OCI-LY3 (cell line): Measurements from ENCODE around the gene STIM2.
"Not testable (repeated sequence)": the region's sequence is repeated elsewhere in the genome, so short reads cannot be mapped to it uniquely, and the experiment has no call there.

Experiments
- H2AFZ ChIP-seq: fragments of 200-600, 300-600 bp; shearing (Covaris generic); 2 replicates; pipeline ENCODE4 v1.6.0; 2014; ENCODE audit warnings: antibody characterized with exemption, low read depth, low read length
- H3K27ac ChIP-seq: fragments of 200-600, 300-600 bp; sonication (generic); 2 replicates; pipeline ENCODE4 v1.5.1; 2014; ENCODE audit warnings: mild to moderate bottlenecking, low read length, moderate library complexity, mixed read lengths
- H3K27me3 ChIP-seq: fragments of 200-600, 300-600 bp; sonication (generic); 2 replicates; pipeline ENCODE4 v1.6.1; 2014; ENCODE audit warnings: low read depth, low read length, mixed read lengths
- H3K36me3 ChIP-seq: fragments of 200-600, 300-600 bp; sonication (generic); replicated peaks from 2 replicates; pipeline ENCODE3; 2014; ENCODE audit warnings: low read depth, low read length, mixed read lengths
- H3K4me1 ChIP-seq: fragments of 300-600, 200-600 bp; sonication (generic); 2 replicates; pipeline ENCODE4 v1.6.1; 2014; ENCODE audit warnings: low read length, mixed read lengths
- H3K4me2 ChIP-seq: fragments of 200-600, 300-600 bp; sonication (generic); 2 replicates; pipeline ENCODE4 v1.6.1; 2014; ENCODE audit warnings: low read length, mixed read lengths
- H3K4me3 ChIP-seq: fragments of 300-600, 200-600 bp; sonication (generic); 2 replicates; pipeline ENCODE4 v1.5.1; 2014; ENCODE audit warnings: antibody characterized with exemption, mild to moderate bottlenecking, low read length, moderate library complexity
- H3K79me2 ChIP-seq: fragments of 300-600, 200-600 bp; shearing (Covaris generic); 2 replicates; pipeline ENCODE4 v1.6.1; 2014; ENCODE audit warnings: mild to moderate bottlenecking, low read length, mixed read lengths
- H3K9ac ChIP-seq: fragments of 300-600, 200-600 bp; shearing (Covaris generic); 2 replicates; pipeline ENCODE4 v1.6.0; 2014; ENCODE audit warnings: mild to moderate bottlenecking, low read length, moderate library complexity
- H3K9me3 ChIP-seq: fragments of 200-600, 300-600 bp; shearing (Covaris generic); 2 replicates; pipeline ENCODE4 v1.6.1; 2014; ENCODE audit warnings: low read length, mixed read lengths; ENCODE audit not compliant: insufficient read depth
- H4K20me1 ChIP-seq: fragments of 200-600, 300-600 bp; sonication (generic); 2 replicates; pipeline ENCODE4 v1.6.1; 2016; ENCODE audit warnings: low read length, mixed read lengths; ENCODE audit not compliant: insufficient read depth
- CTCF ChIP-seq: fragments of 200-600, 300-600 bp; sonication (generic); IDR thresholded peaks from 2 replicates; pipeline ENCODE4 v1.5.1; 2014; ENCODE audit warnings: antibody characterized with exemption, low read length, low read depth
- EZH2phosphoT487 ChIP-seq: fragments of 200-600 bp; shearing (Covaris generic); IDR thresholded peaks from 2 replicates; pipeline ENCODE4 v1.6.1; 2018; ENCODE audit warnings: antibody characterized with exemption, mixed run types, low read depth

Gene STIM2

GRCh38 chr4:26964994-26965393 lies 104.4 kb downstream of the STIM2 start:
- H3K27ac ChIP-seq: no peak overlapping the region
- no peaks in the 10 kb centered on the region for H4K20me1 ChIP-seq
- H2AFZ ChIP-seq: no peak overlapping the region
- H3K4me2 ChIP-seq: no peak overlapping the region
- no peaks in the 10 kb centered on the region for H3K27me3 ChIP-seq
- no peak for TF ChIP-seq EZH2phosphoT487
- no peak for TF ChIP-seq CTCF
- H3K4me1 ChIP-seq: no peaks in the 10 kb centered on the region
- no peak overlapping the region for H3K4me3 ChIP-seq
- no peaks in the 10 kb centered on the region for H3K79me2 ChIP-seq
- H3K9me3 ChIP-seq: no peaks in the 10 kb centered on the region
- no peaks in the 10 kb centered on the region for H3K36me3 ChIP-seq
- no peak overlapping the region for H3K9ac ChIP-seq

GRCh38 chr4:26975464-26976181 lies 115.0 kb downstream of the STIM2 start:
- not testable (repeated sequence) for H3K9ac ChIP-seq, H3K4me3 ChIP-seq, H3K4me2 ChIP-seq, H4K20me1 ChIP-seq, H3K79me2 ChIP-seq, H3K4me1 ChIP-seq, H3K27ac ChIP-seq, H3K36me3 ChIP-seq, H3K27me3 ChIP-seq, H2AFZ ChIP-seq, H3K9me3 ChIP-seq

GRCh38 chr4:26978387-26979053 lies 117.9 kb downstream of the STIM2 start:
- no peak overlapping the region for H3K27ac ChIP-seq
- no peaks in the 10 kb centered on the region for H4K20me1 ChIP-seq

GRCh38 chr4:26984896-26985295 lies 124.3 kb downstream of the STIM2 start:
- no peaks in the 10 kb centered on the region for H3K27me3 ChIP-seq
- no peaks in the 10 kb centered on the region for H3K79me2 ChIP-seq
- no peaks in the 10 kb centered on the region for H3K4me1 ChIP-seq
- H3K9ac ChIP-seq: no peak overlapping the region
- no peak overlapping the region for H3K4me3 ChIP-seq
- no peak overlapping the region for H3K27ac ChIP-seq
- no peaks in the 10 kb centered on the region for H3K36me3 ChIP-seq
- TF ChIP-seq EZH2phosphoT487: no peak
- no peak for TF ChIP-seq CTCF
- no peak overlapping the region for H2AFZ ChIP-seq
- no peak overlapping the region for H3K4me2 ChIP-seq
- H3K9me3 ChIP-seq: no peaks in the 10 kb centered on the region
- H4K20me1 ChIP-seq: no peaks in the 10 kb centered on the region

More at GRCh38 chr4:26978387-26979053, 117.9 kb downstream of the STIM2 start:
- Histone ChIP-seq H3K4me1 (peaks cover 10% of the 10 kb centered on the region), H3K9ac (no peak overlapping the region), H2AFZ (no peak overlapping the region), H3K4me2 (no peak overlapping the region), H3K27me3 (no peaks in the 10 kb centered on the region), H3K4me3 (no peak overlapping the region), H3K79me2 (no peaks in the 10 kb centered on the region), H3K36me3 (no peaks in the 10 kb centered on the region), H3K9me3 (no peaks in the 10 kb centered on the region)
- TF ChIP-seq CTCF (no peak), EZH2phosphoT487 (no peak)
